GM12864 (cell line): ENCODE results near the gene SSH3.
"Not testable (repeated sequence)": the region's sequence is repeated elsewhere in the genome, so short reads cannot be mapped to it uniquely, and the experiment has no call there.

Experiments used
- DNase-seq: peaks from one replicate; pipeline ENCODE4 v3.0.0-alpha.2; 2011; ENCODE audit warnings: low read depth
- H3K4me3 ChIP-seq: 2 replicates; pipeline ENCODE4 v1.5.1; 2011; ENCODE audit warnings: mild to moderate bottlenecking, low read depth, low read length, control low read depth
- CTCF ChIP-seq: IDR thresholded peaks from 2 replicates; pipeline ENCODE4 v1.5.1; 2011; ENCODE audit warnings: low read depth, mild to moderate bottlenecking, moderate library complexity, low read length, control low read depth, inconsistent platforms; ENCODE audit errors: missing control alignments

SSH3 gene

GRCh38 chr11:67260406-67260805 lies 42.9 kb upstream of the SSH3 start:
- H3K4me3 ChIP-seq = no peak overlapping the region
- TF ChIP-seq CTCF = no peak
- DNase-seq = no peak

GRCh38 chr11:67260885-67261639 lies 42.3 kb upstream of the SSH3 start:
- DNase-seq = not testable (repeated sequence)
- H3K4me3 ChIP-seq = peak overlapping the region; percentile 17

- H3K4me3 ChIP-seq = no peak overlapping the region
- no peak for DNase-seq
Observed at GRCh38 chr11:67261640-67261945, 41.7 kb upstream of the SSH3 start.

GRCh38 chr11:67261946-67262681 lies 41.2 kb upstream of the SSH3 start:
- no peak for DNase-seq
- TF ChIP-seq CTCF = no peak
- no peak overlapping the region for H3K4me3 ChIP-seq

More at GRCh38 chr11:67261640-67261945, 41.7 kb upstream of the SSH3 start:
- TF ChIP-seq CTCF = no peak

GRCh38 chr11:67262731-67263675 lies 40.3 kb upstream of the SSH3 start:
- H3K4me3 ChIP-seq = no peak overlapping the region
- peak; percentile 84 for TF ChIP-seq CTCF
- DNase-seq = no peak

- no peak overlapping the region for H3K4me3 ChIP-seq
- no peak for TF ChIP-seq CTCF
- DNase-seq = no peak
Observed at GRCh38 chr11:67264260-67264659, 39.1 kb upstream of the SSH3 start.
